ENCODE data around the gene DDOST. TPM values are rescaled to one million over a fixed set of nuclear protein-coding genes. Genes with fewer than 3 reads are reported as not detected.
"Not testable (repeated sequence)": the region's sequence is repeated elsewhere in the genome, so short reads cannot be mapped to it uniquely, and the experiment has no call there.

Gene DDOST
- total RNA-seq, 1 donor from 2014 or later: 146 TPM

- H3K9me3 ChIP-seq (ENCODE audit: control insufficient read depth in 3 of 3, low read length in 3 of 3): no peaks in the 10 kb centered on the region
- H3K27me3 ChIP-seq (ENCODE audit: control insufficient read depth in 3 of 3, insufficient read depth in 3 of 3, low read length in 3 of 3): no peaks in the 10 kb centered on the region
- peaks cover 5 to 17% (median 11%) of the 10 kb centered on the region in 3 donors for H3K4me1 ChIP-seq (ENCODE audit: control insufficient read depth in 3 of 3, insufficient read depth in 3 of 3, low read length in 3 of 3)
- H3K4me3 ChIP-seq (ENCODE audit: low read length in 3 of 3): no peak overlapping the region
- no peak overlapping the region for H3K27ac ChIP-seq (ENCODE audit: low read depth, low read length)
- H3K9ac ChIP-seq (ENCODE audit: low read depth in 1 of 3, low read length in 3 of 3): no peak overlapping the region
- no peaks in the 10 kb centered on the region for H3K36me3 ChIP-seq (ENCODE audit: control insufficient read depth in 3 of 3, insufficient read depth in 3 of 3, low read length in 3 of 3)
Observed at GRCh38 chr1:20682571-20683236, 21.5 kb upstream of the DDOST start.

GRCh38 chr1:20681999-20682398 is 20.8 kb upstream of the DDOST start:
- Histone ChIP-seq H3K36me3 (ENCODE audit: control insufficient read depth in 3 of 3, insufficient read depth in 3 of 3, low read length in 3 of 3) (no peaks in the 10 kb centered on the region), H3K9ac (ENCODE audit: low read depth in 1 of 3, low read length in 3 of 3) (no peak overlapping the region), H3K27ac (ENCODE audit: low read depth, low read length) (no peak overlapping the region), H3K27me3 (ENCODE audit: control insufficient read depth in 3 of 3, insufficient read depth in 3 of 3, low read length in 3 of 3) (no peaks in the 10 kb centered on the region), H3K4me3 (ENCODE audit: low read length in 3 of 3) (no peak overlapping the region), H3K9me3 (ENCODE audit: control insufficient read depth in 3 of 3, low read length in 3 of 3) (no peaks in the 10 kb centered on the region), H3K4me1 (ENCODE audit: control insufficient read depth in 3 of 3, insufficient read depth in 3 of 3, low read length in 3 of 3) (peaks cover 5 to 17% (median 11%) of the 10 kb centered on the region in 3 donors)

GRCh38 chr1:20680269-20680668 is 19.1 kb upstream of the DDOST start:
- peaks cover 5 to 13% (median 11%) of the 10 kb centered on the region in 3 donors for H3K4me1 ChIP-seq (ENCODE audit: control insufficient read depth in 3 of 3, insufficient read depth in 3 of 3, low read length in 3 of 3)
- no peaks in the 10 kb centered on the region for H3K36me3 ChIP-seq (ENCODE audit: control insufficient read depth in 3 of 3, insufficient read depth in 3 of 3, low read length in 3 of 3)

GRCh38 chr1:20678599-20678998 is 17.4 kb upstream of the DDOST start:
- H3K27me3 ChIP-seq (ENCODE audit: control insufficient read depth in 3 of 3, insufficient read depth in 3 of 3, low read length in 3 of 3): no peaks in the 10 kb centered on the region
- no peak overlapping the region for H3K9ac ChIP-seq (ENCODE audit: low read depth in 1 of 3, low read length in 3 of 3)
- no peaks in the 10 kb centered on the region for H3K9me3 ChIP-seq (ENCODE audit: control insufficient read depth in 3 of 3, low read length in 3 of 3)
- H3K36me3 ChIP-seq (ENCODE audit: control insufficient read depth in 3 of 3, insufficient read depth in 3 of 3, low read length in 3 of 3): no peaks in the 10 kb centered on the region
- H3K27ac ChIP-seq (ENCODE audit: low read depth, low read length): no peak overlapping the region
- H3K4me3 ChIP-seq (ENCODE audit: low read length in 3 of 3): no peak overlapping the region
- H3K4me1 ChIP-seq (ENCODE audit: control insufficient read depth in 3 of 3, insufficient read depth in 3 of 3, low read length in 3 of 3): peaks cover 5% of the 10 kb centered on the region in 3 donors

More at GRCh38 chr1:20680269-20680668, 19.1 kb upstream of the DDOST start:
- Histone ChIP-seq H3K27me3 (ENCODE audit: control insufficient read depth in 3 of 3, insufficient read depth in 3 of 3, low read length in 3 of 3) (no peaks in the 10 kb centered on the region), H3K27ac (ENCODE audit: low read depth, low read length) (no peak overlapping the region), H3K9me3 (ENCODE audit: control insufficient read depth in 3 of 3, low read length in 3 of 3) (no peaks in the 10 kb centered on the region), H3K9ac (ENCODE audit: low read depth in 1 of 3, low read length in 3 of 3) (no peak overlapping the region), H3K4me3 (ENCODE audit: low read length in 3 of 3) (no peak overlapping the region)

GRCh38 chr1:20673626-20674025 is 12.5 kb upstream of the DDOST start:
- not testable (repeated sequence) for H3K27ac ChIP-seq (ENCODE audit: low read depth, low read length); H3K4me3 ChIP-seq (ENCODE audit: low read length in 3 of 3); H3K36me3 ChIP-seq (ENCODE audit: control insufficient read depth in 3 of 3, insufficient read depth in 3 of 3, low read length in 3 of 3); H3K9me3 ChIP-seq (ENCODE audit: control insufficient read depth in 3 of 3, low read length in 3 of 3); H3K4me1 ChIP-seq (ENCODE audit: control insufficient read depth in 3 of 3, insufficient read depth in 3 of 3, low read length in 3 of 3); H3K9ac ChIP-seq (ENCODE audit: low read depth in 1 of 3, low read length in 3 of 3)
- H3K27me3 ChIP-seq (ENCODE audit: control insufficient read depth in 3 of 3, insufficient read depth in 3 of 3, low read length in 3 of 3): peaks cover 0 to 13% (median 5%) of the 10 kb centered on the region in 3 donors

GRCh38 chr1:20672265-20672632 is 11.1 kb upstream of the DDOST start:
- Histone ChIP-seq H3K9me3 (ENCODE audit: control insufficient read depth in 3 of 3, low read length in 3 of 3) (no peaks in the 10 kb centered on the region), H3K4me3 (ENCODE audit: low read length in 3 of 3) (no peak overlapping the region), H3K4me1 (ENCODE audit: control insufficient read depth in 3 of 3, insufficient read depth in 3 of 3, low read length in 3 of 3) (no peaks in the 10 kb centered on the region), H3K27ac (ENCODE audit: low read depth, low read length) (no peak overlapping the region), H3K36me3 (ENCODE audit: control insufficient read depth in 3 of 3, insufficient read depth in 3 of 3, low read length in 3 of 3) (no peaks in the 10 kb centered on the region), H3K9ac (ENCODE audit: low read depth in 1 of 3, low read length in 3 of 3) (no peak overlapping the region), H3K27me3 (ENCODE audit: control insufficient read depth in 3 of 3, insufficient read depth in 3 of 3, low read length in 3 of 3) (peaks cover 0 to 13% (median 5%) of the 10 kb centered on the region in 3 donors)

GRCh38 chr1:20670936-20671335 is 9.8 kb upstream of the DDOST start:
- no peaks in the 10 kb centered on the region for H3K4me1 ChIP-seq (ENCODE audit: control insufficient read depth in 3 of 3, insufficient read depth in 3 of 3, low read length in 3 of 3)
- H3K27me3 ChIP-seq (ENCODE audit: control insufficient read depth in 3 of 3, insufficient read depth in 3 of 3, low read length in 3 of 3): peaks cover 0 to 13% (median 5%) of the 10 kb centered on the region in 3 donors
- H3K36me3 ChIP-seq (ENCODE audit: control insufficient read depth in 3 of 3, insufficient read depth in 3 of 3, low read length in 3 of 3): no peaks in the 10 kb centered on the region
- H3K4me3 ChIP-seq (ENCODE audit: low read length in 3 of 3): no peak overlapping the region
- no peak overlapping the region for H3K9ac ChIP-seq (ENCODE audit: low read depth in 1 of 3, low read length in 3 of 3)
- H3K27ac ChIP-seq (ENCODE audit: low read depth, low read length): no peak overlapping the region
- no peaks in the 10 kb centered on the region for H3K9me3 ChIP-seq (ENCODE audit: control insufficient read depth in 3 of 3, low read length in 3 of 3)

- H3K9me3 ChIP-seq (ENCODE audit: control insufficient read depth in 3 of 3, low read length in 3 of 3): no peaks in the 10 kb centered on the region
- H3K27me3 ChIP-seq (ENCODE audit: control insufficient read depth in 3 of 3, insufficient read depth in 3 of 3, low read length in 3 of 3): peaks cover 0 to 13% (median 5%) of the 10 kb centered on the region in 3 donors
- no peaks in the 10 kb centered on the region for H3K4me1 ChIP-seq (ENCODE audit: control insufficient read depth in 3 of 3, insufficient read depth in 3 of 3, low read length in 3 of 3)
- no peaks in the 10 kb centered on the region for H3K36me3 ChIP-seq (ENCODE audit: control insufficient read depth in 3 of 3, insufficient read depth in 3 of 3, low read length in 3 of 3)
- no peak overlapping the region for H3K27ac ChIP-seq (ENCODE audit: low read depth, low read length)
- H3K9ac ChIP-seq (ENCODE audit: low read depth in 1 of 3, low read length in 3 of 3): no peak overlapping the region
- H3K4me3 ChIP-seq (ENCODE audit: low read length in 3 of 3): no peak overlapping the region
Observed at GRCh38 chr1:20668581-20668980, 7.4 kb upstream of the DDOST start.

- H3K4me3 ChIP-seq (ENCODE audit: low read length in 3 of 3): no peak overlapping the region
Observed at GRCh38 chr1:20666804-20667203, 5.6 kb upstream of the DDOST start.

GRCh38 chr1:20666146-20666545 is 5.0 kb upstream of the DDOST start:
- no peaks in the 10 kb centered on the region for H3K36me3 ChIP-seq (ENCODE audit: control insufficient read depth in 3 of 3, insufficient read depth in 3 of 3, low read length in 3 of 3)
- H3K9me3 ChIP-seq (ENCODE audit: control insufficient read depth in 3 of 3, low read length in 3 of 3): no peaks in the 10 kb centered on the region
- no peak overlapping the region for H3K4me3 ChIP-seq (ENCODE audit: low read length in 3 of 3)
- H3K4me1 ChIP-seq (ENCODE audit: control insufficient read depth in 3 of 3, insufficient read depth in 3 of 3, low read length in 3 of 3): peaks cover 7 to 11% (median 9%) of the 10 kb centered on the region in 3 donors
- H3K27ac ChIP-seq (ENCODE audit: low read depth, low read length): no peak overlapping the region
- H3K9ac ChIP-seq (ENCODE audit: low read depth in 1 of 3, low read length in 3 of 3): no peak overlapping the region
- H3K27me3 ChIP-seq (ENCODE audit: control insufficient read depth in 3 of 3, insufficient read depth in 3 of 3, low read length in 3 of 3): peaks cover 0 to 6% (median 5%) of the 10 kb centered on the region in 3 donors

More at GRCh38 chr1:20666804-20667203, 5.6 kb upstream of the DDOST start:
- Histone ChIP-seq H3K9me3 (ENCODE audit: control insufficient read depth in 3 of 3, low read length in 3 of 3) (no peaks in the 10 kb centered on the region), H3K27ac (ENCODE audit: low read depth, low read length) (no peak overlapping the region), H3K9ac (ENCODE audit: low read depth in 1 of 3, low read length in 3 of 3) (no peak overlapping the region), H3K27me3 (ENCODE audit: control insufficient read depth in 3 of 3, insufficient read depth in 3 of 3, low read length in 3 of 3) (peaks cover 0 to 9% (median 5%) of the 10 kb centered on the region in 3 donors), H3K36me3 (ENCODE audit: control insufficient read depth in 3 of 3, insufficient read depth in 3 of 3, low read length in 3 of 3) (no peaks in the 10 kb centered on the region), H3K4me1 (ENCODE audit: control insufficient read depth in 3 of 3, insufficient read depth in 3 of 3, low read length in 3 of 3) (peaks cover 7% of the 10 kb centered on the region in 3 donors)

Data from skeletal muscle tissue (tissue), 4 donors.